Left lung (tissue), 10 donors: ENCODE measurements around the gene REPS1. TPM values are rescaled to one million over a fixed set of nuclear protein-coding genes. Genes with fewer than 3 reads are reported as not detected.

ENCODE experiments used
- ATAC-seq: fragments of 200-7000 bp; cut with Tn5 transposase; one replicate; pipeline ENCODE4 v1.9.1; 2020; ENCODE audit warnings: moderate library complexity
- DNase-seq, 4 donors: peaks; one replicate each; pipeline ENCODE4 v3.0.0-alpha.2; 2013 to 2020
- H3K27ac ChIP-seq, 2 donors: fragments of 200-600 bp; sonication (generic) in 1 of 2; one replicate each; pipeline versions ENCODE4 v1.5.0 to v1.8.0; 2020 to 2021
- H3K27me3 ChIP-seq, 2 donors: fragments of 200-600 bp; sonication (generic) in 1 of 2; one replicate each; pipeline versions ENCODE4 v1.5.0 to v1.8.0; 2020 to 2021
- H3K36me3 ChIP-seq, 2 donors: fragments of 200-600 bp; sonication (generic) in 1 of 2; one replicate each; pipeline versions ENCODE4 v1.5.0 to v1.8.0; 2020 to 2021
- H3K4me1 ChIP-seq, 2 donors: fragments of 200-600 bp; one replicate each; pipeline ENCODE4 v1.8.0; 2021
- H3K4me3 ChIP-seq, 2 donors: fragments of 200-600 bp; sonication (generic) in 1 of 2; one replicate each; pipeline versions ENCODE4 v1.5.0 to v1.8.0; 2020 to 2021; ENCODE audit warnings: mild to moderate bottlenecking in 1 of 2
- H3K9me3 ChIP-seq, 2 donors: fragments of 200-600 bp; sonication (generic) in 1 of 2; one replicate each; pipeline versions ENCODE4 v1.5.0 to v1.8.0; 2020 to 2021
- intact Hi-C, 2 donors: fragments of 100-400 bp; cut with DNase I; formaldehyde crosslinking; loops; one replicate each; pipeline versions ENCODE4 v1.11.2 to v1.14.2; 2022
- polyA plus RNA-seq, 6 donors: library from polyadenylated mRNA; unstranded; fragments of 120-200 nt; gene quantifications; one replicate each; pipeline ENCODE4 v1.2.1, GENCODE V29; 2013; ENCODE audit not compliant: insufficient read length in 6 of 6
- total RNA-seq, 2 donors: library from RNA; stranded (reverse); fragmentation: NEBNext Ultra II Directional; extraction: Animal tissue kit (Norgen Biotek cat#: 25700); gene quantifications; one replicate each; pipeline ENCODE4 v1.2.1, GENCODE V29; 2021
- TF ChIP-seq, protein P1 (sequence below), 2 donors: fragments of 200-600 bp; sonication (generic) in 1 of 2; IDR thresholded peaks; one replicate each; pipeline versions ENCODE4 v1.5.0 to v1.8.0; 2021; ENCODE audit warnings: antibody characterized with exemption in 2 of 2
- donor health status: DM: no; HTN: yes; CAD: no.
- donor health status: DM: no; HTN: no; CAD: no.

Gene REPS1
- total and polyA plus RNA-seq, 8 donors = 29.3 to 83.9 (median 63.6) TPM

DNA sequence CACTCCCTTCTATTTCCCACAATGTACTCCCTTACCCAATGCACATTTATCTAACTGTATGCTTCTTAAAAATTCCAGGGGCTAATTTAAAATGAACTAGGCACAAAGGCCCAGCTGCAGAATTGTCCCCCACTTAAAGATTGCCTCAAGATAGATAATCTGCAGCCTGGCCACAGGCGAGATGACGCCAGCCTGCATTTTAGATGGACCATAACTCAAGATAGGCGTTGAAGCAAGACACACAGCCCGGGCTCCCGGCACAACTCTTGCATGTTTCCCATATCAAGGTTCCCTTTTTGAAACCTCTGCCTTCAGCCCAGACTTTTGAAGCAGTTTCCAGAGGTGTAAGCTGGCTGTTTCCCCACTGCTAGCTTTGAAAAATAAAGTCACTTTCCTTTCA is 3.2 kb upstream of the REPS1 start:
- Histone ChIP-seq H3K9me3 (no peaks in the 10 kb centered on the region), H3K4me1 (peaks cover 7 to 13% of the 10 kb centered on the region in 2 donors), H3K27me3 (no peaks in the 10 kb centered on the region), H3K4me3 (no peak overlapping the region), H3K27ac (no peak overlapping the region), H3K36me3 (no peaks in the 10 kb centered on the region)
- intact Hi-C loops = no loop called here
- ATAC-seq (no peak), DNase-seq (no peak)
- TF ChIP-seq, protein P1, sequence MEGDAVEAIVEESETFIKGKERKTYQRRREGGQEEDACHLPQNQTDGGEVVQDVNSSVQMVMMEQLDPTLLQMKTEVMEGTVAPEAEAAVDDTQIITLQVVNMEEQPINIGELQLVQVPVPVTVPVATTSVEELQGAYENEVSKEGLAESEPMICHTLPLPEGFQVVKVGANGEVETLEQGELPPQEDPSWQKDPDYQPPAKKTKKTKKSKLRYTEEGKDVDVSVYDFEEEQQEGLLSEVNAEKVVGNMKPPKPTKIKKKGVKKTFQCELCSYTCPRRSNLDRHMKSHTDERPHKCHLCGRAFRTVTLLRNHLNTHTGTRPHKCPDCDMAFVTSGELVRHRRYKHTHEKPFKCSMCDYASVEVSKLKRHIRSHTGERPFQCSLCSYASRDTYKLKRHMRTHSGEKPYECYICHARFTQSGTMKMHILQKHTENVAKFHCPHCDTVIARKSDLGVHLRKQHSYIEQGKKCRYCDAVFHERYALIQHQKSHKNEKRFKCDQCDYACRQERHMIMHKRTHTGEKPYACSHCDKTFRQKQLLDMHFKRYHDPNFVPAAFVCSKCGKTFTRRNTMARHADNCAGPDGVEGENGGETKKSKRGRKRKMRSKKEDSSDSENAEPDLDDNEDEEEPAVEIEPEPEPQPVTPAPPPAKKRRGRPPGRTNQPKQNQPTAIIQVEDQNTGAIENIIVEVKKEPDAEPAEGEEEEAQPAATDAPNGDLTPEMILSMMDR (IDR thresholded peaks at IDR 0.05) = no peak

DNA sequence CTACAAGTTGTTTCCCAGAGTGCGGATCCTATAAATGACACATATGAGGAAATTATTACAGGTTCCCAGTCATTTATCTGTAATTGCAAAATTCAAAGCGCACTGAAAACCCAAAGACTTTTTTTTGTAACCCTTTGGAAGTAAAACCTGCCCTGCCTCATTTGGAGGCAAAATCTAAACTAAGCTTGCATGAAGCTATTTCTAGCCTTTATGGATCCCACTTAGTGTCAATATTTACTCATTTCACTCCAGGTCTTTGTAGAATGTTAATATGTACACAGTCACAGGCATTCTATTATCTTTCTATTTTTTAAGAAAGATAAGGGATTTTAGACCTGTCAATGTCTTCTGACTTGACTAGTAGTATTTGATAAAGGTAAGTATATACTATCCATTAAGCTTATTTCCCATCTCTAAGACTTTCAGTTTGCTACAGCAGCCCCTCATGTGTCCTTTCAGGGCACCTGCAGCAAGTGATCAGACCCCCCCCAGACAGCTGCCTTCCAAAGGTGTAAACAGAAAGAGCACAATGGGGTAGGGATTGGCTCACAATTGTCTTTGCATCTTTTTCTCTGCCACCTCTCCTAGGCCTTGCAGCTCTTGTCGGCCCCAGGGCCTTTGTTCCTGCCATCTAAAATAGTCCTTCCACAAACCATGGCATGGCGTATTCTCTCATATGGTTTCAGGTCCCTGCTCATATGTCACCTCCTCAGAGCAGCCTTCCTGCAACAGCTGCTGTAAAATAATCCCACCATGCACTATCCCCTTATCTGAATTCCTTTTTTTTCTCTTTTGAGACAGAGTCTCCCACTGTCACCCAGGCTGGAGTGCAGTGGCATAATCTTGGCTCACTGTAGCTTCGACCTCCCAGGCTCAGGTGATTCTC is 1.3 kb upstream of the REPS1 start:
- intact Hi-C loops = loop anchor here in 1 of 2 donors (5.0 kb wide), 1 partner anchor 167 kb away; no protein-coding TSS in a partner anchor
- ATAC-seq (no peak), DNase-seq (no peak)
- H3K27me3 ChIP-seq = no peaks in the 10 kb centered on the region
- no peaks in the 10 kb centered on the region for H3K36me3 ChIP-seq
- no peak overlapping the region for H3K4me3 ChIP-seq
- peaks cover 10 to 30% of the 10 kb centered on the region in 2 donors for H3K4me1 ChIP-seq
- no peak overlapping the region for H3K27ac ChIP-seq
- TF ChIP-seq, protein P1 (IDR thresholded peaks at IDR 0.05) = no peak
- no peaks in the 10 kb centered on the region for H3K9me3 ChIP-seq

DNA sequence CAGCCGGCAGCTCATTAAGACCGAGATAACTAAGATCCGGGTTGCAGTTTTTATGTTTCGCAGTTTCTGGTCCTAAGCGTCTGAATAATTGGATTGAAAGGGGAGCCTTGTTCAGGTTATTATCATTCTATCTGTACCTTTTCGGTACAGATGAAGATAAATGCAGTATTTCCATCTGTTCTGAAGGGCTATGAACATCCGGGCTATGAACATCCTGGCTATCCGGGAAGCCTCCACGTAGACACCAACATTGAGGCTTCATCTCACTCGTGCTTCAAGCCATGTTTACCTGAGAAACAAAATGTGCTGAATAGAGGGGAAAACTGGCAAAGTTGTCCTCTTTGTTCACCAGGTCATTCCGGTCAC is 399 bp upstream of the REPS1 start:
- peaks cover 10 to 39% of the 10 kb centered on the region in 2 donors for H3K4me1 ChIP-seq
- intact Hi-C loops = loop anchor here in 1 of 2 donors (5.0 kb wide), 1 partner anchor 166 kb away; no protein-coding TSS in a partner anchor
- no peaks in the 10 kb centered on the region for H3K36me3 ChIP-seq
- peak overlapping the region; percentile 76 to 96 for H3K4me3 ChIP-seq
- no peaks in the 10 kb centered on the region for H3K9me3 ChIP-seq
- peak; percentile 2 for ATAC-seq
- H3K27me3 ChIP-seq = no peaks in the 10 kb centered on the region
- DNase-seq = no peak
- peak overlapping the region; percentile 88 to 93 for H3K27ac ChIP-seq
- TF ChIP-seq, protein P1 (IDR thresholded peaks at IDR 0.05) = peak in 1 of 2 donors; percentile 58

DNA sequence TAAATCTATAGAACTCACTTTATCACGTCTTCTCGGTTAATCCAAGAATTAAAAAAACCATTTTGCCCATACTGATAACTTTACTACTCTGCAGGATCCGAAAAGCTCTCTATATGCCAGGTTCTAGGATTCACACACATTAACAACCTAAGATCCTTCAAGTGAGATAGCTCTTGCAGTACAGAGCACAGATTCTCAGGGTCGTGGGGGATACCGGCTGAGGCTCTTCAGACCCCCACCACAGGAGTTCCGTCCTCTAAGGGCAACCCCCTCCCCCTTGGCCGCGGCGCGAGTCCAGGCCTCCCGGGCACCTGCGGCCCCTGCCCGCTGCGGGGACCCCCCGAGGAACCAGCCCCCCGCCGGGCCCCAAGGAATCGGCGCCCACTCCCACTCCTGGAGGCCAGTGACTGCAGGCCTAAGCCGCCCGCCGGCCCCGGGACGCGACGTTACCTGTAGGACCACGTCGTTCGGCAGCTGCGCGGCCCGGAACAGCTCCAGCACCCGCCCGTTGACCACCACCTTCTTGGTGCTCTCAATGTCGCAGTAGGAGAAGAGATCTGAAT is 892 bp downstream of the REPS1 start:
- H3K27me3 ChIP-seq = no peaks in the 10 kb centered on the region
- H3K36me3 ChIP-seq = no peaks in the 10 kb centered on the region
- peak overlapping the region; percentile 76 to 96 for H3K4me3 ChIP-seq
- H3K4me1 ChIP-seq = peaks cover 15 to 52% of the 10 kb centered on the region in 2 donors
- ATAC-seq (peak; percentile 12), DNase-seq (peak in 2 of 4 donors; percentile 25 to 87)
- H3K27ac ChIP-seq = peak overlapping the region; percentile 88 to 93
- no peaks in the 10 kb centered on the region for H3K9me3 ChIP-seq
- TF ChIP-seq, protein P1 (IDR thresholded peaks at IDR 0.05) = no peak
- intact Hi-C loops = loop anchor here in 1 of 2 donors (5.0 kb wide), 1 partner anchor 165 kb away; no protein-coding TSS in a partner anchor

DNA sequence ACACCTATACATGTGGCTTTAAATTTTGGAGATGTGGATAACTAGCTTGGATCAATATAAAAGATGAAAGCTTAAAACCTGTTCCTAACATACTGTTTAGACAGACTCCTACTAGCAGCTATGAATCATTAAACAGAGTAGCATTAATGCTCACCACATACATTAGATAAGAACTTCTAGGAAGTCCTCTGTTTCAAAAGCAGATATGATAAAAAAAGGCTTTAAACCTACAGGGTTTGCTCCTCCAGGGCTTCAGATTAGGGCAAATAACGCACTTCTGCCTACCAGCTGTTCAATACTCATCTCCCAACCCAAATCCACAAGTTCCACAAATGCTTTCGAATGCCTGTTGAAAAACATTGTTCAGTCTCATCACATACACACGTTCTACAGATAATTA is 1.5 kb downstream of the REPS1 start:
- H3K4me3 ChIP-seq = peak overlapping the region; percentile 76 to 96
- TF ChIP-seq, protein P1 (IDR thresholded peaks at IDR 0.05) = no peak
- no peaks in the 10 kb centered on the region for H3K36me3 ChIP-seq
- H3K9me3 ChIP-seq = no peaks in the 10 kb centered on the region
- no peaks in the 10 kb centered on the region for H3K27me3 ChIP-seq
- ATAC-seq = no peak
- H3K27ac ChIP-seq = peak overlapping the region in 1 of 2 donors; percentile 93
- DNase-seq = peak in 1 of 4 donors; percentile 9
- H3K4me1 ChIP-seq = peaks cover 16 to 58% of the 10 kb centered on the region in 2 donors
- intact Hi-C loops = loop anchor here in 1 of 2 donors (5.0 kb wide), 1 partner anchor 164 kb away; no protein-coding TSS in a partner anchor
